Sigmoid colon (tissue), 4 donors: Measurements from ENCODE around the gene RXRA.

Experiments
- EP300 ChIP-seq, 4 donors: sonication (generic); formaldehyde crosslinking; IDR thresholded peaks; one replicate each; pipeline ENCODE4 v1.6.1; 2017; ENCODE audit warnings: antibody characterized with exemption in 4 of 4
- POLR2A ChIP-seq, 2 donors: fragments of 450-650 bp; IDR thresholded peaks; one replicate each; pipeline ENCODE4 v1.6.1; 2016; ENCODE audit warnings: antibody characterized with exemption in 2 of 2, mild to moderate bottlenecking in 2 of 2, moderate library complexity in 2 of 2
- POLR2AphosphoS5 ChIP-seq, 4 donors: sonication (generic); formaldehyde crosslinking; IDR thresholded peaks; one replicate each; pipeline ENCODE4 v1.6.1; 2017; ENCODE audit warnings: antibody characterized with exemption in 4 of 4
- TF ChIP-seq, protein P1 (sequence below), 4 experiments: fragments of 450-650 bp in 3 of 4; fragments of 200-600 bp in 1 of 4; IDR thresholded peaks; one replicate each; pipeline ENCODE4 v1.5.1; 2016 to 2019; ENCODE audit warnings: antibody characterized with exemption in 4 of 4, mild to moderate bottlenecking in 3 of 4, moderate library complexity in 2 of 4

DNA sequence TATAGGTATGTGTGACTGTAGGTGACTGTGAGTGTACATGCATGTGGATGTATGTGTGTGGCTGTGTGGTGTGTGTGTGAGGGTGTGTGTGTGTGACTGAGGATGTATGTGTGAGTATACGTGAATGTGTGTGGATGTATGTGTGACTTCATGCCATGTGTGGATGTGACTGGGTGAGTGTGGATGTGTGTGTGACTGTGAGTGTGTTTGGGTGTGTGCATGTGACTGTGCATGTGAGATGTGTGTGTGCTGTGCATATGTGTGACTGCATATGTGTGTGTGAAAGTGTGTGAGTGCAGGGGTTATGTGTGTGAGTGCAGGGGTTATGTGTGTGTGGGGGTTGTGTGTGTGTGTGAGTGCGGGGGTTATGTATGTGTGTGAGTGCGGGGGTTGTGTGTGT lies 42.3 kb downstream of the RXRA start:
- TF ChIP-seq EP300 (IDR thresholded peaks at IDR 0.05) (no peak), POLR2A (IDR thresholded peaks at IDR 0.05) (no peak), POLR2AphosphoS5 (IDR thresholded peaks at IDR 0.05) (no peak)
- TF ChIP-seq, protein P1, sequence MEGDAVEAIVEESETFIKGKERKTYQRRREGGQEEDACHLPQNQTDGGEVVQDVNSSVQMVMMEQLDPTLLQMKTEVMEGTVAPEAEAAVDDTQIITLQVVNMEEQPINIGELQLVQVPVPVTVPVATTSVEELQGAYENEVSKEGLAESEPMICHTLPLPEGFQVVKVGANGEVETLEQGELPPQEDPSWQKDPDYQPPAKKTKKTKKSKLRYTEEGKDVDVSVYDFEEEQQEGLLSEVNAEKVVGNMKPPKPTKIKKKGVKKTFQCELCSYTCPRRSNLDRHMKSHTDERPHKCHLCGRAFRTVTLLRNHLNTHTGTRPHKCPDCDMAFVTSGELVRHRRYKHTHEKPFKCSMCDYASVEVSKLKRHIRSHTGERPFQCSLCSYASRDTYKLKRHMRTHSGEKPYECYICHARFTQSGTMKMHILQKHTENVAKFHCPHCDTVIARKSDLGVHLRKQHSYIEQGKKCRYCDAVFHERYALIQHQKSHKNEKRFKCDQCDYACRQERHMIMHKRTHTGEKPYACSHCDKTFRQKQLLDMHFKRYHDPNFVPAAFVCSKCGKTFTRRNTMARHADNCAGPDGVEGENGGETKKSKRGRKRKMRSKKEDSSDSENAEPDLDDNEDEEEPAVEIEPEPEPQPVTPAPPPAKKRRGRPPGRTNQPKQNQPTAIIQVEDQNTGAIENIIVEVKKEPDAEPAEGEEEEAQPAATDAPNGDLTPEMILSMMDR (IDR thresholded peaks at IDR 0.05) = no peak
